Karpas-422 (cell line): ENCODE measurements around the gene ALKBH8. TPM values are rescaled to one million over a fixed set of nuclear protein-coding genes. Genes with fewer than 3 reads are reported as not detected.
"Not testable (repeated sequence)": the region's sequence is repeated elsewhere in the genome, so short reads cannot be mapped to it uniquely, and the experiment has no call there.

Source experiments
- DNase-seq: peaks from one replicate; pipeline ENCODE4 v3.0.0-alpha.2; 2015
- H2AFZ ChIP-seq: fragments of 200-600 bp; sonication (generic); 2 replicates; pipeline ENCODE4 v1.6.1; 2014; ENCODE audit warnings: antibody characterized with exemption, low read length, mixed read lengths
- H3K27ac ChIP-seq: fragments of 200-600 bp; sonication (generic); 2 replicates; pipeline ENCODE4 v1.5.1; 2014; ENCODE audit warnings: mild to moderate bottlenecking, low read length, moderate library complexity
- H3K27me3 ChIP-seq: fragments of 200-600 bp; sonication (generic); 2 replicates; pipeline ENCODE4 v1.6.1; 2014; ENCODE audit warnings: low read length, mixed read lengths
- H3K36me3 ChIP-seq: fragments of 200-600 bp; sonication (generic); 2 replicates; pipeline ENCODE4 v1.6.1; 2014; ENCODE audit warnings: low read length, mixed read lengths; ENCODE audit not compliant: insufficient read depth
- H3K4me1 ChIP-seq: fragments of 200-600 bp; sonication (generic); 2 replicates; pipeline ENCODE4 v1.6.1; 2014; ENCODE audit warnings: mild to moderate bottlenecking, low read length, mixed read lengths
- H3K4me2 ChIP-seq: fragments of 200-600 bp; sonication (generic); 2 replicates; pipeline ENCODE4 v1.6.1; 2014; ENCODE audit warnings: low read length, low read depth, mild to moderate bottlenecking; ENCODE audit not compliant: poor library complexity, severe bottlenecking
- H3K4me3 ChIP-seq: fragments of 200-600 bp; sonication (generic); 2 replicates; pipeline ENCODE4 v1.5.1; 2014; ENCODE audit warnings: mild to moderate bottlenecking, antibody characterized with exemption, low read length, mixed read lengths
- H3K79me2 ChIP-seq: fragments of 200-600 bp; sonication (generic); 2 replicates; pipeline ENCODE4 v1.6.1; 2014; ENCODE audit warnings: mild to moderate bottlenecking, low read length, mixed read lengths
- H3K9ac ChIP-seq: fragments of 200-600 bp; sonication (generic); 2 replicates; pipeline ENCODE4 v1.6.0; 2014; ENCODE audit warnings: low read length
- H3K9me2 ChIP-seq: fragments of 200-600 bp; sonication (generic), shearing (Covaris generic); replicated peaks from 2 replicates; pipeline ENCODE4 v1.6.0; 2014; ENCODE audit warnings: mild to moderate bottlenecking, low read length, moderate library complexity; ENCODE audit not compliant: insufficient read depth
- H3K9me3 ChIP-seq: fragments of 300-700, 200-600 bp; sonication (generic); 2 replicates; pipeline ENCODE4 v1.6.1; 2014; ENCODE audit warnings: low read length, mixed read lengths
- H4K20me1 ChIP-seq: fragments of 200-600 bp; sonication (generic); 2 replicates; pipeline ENCODE4 v1.6.1; 2014; ENCODE audit warnings: mild to moderate bottlenecking, antibody characterized with exemption, low read length, low read depth; ENCODE audit not compliant: insufficient read depth
- total RNA-seq: library from RNA; depleted of rRNA; stranded (reverse); fragments of >200 nt; shearing (Covaris generic); gene quantifications from 2 replicates; pipeline ENCODE4 v1.2.3, GENCODE V29; 2014; ENCODE audit warnings: low replicate concordance

ALKBH8 gene
- total RNA-seq, 1 experiment from 2014 or later, result 21.8 TPM

- Histone ChIP-seq H3K27me3 (no peaks in the 10 kb centered on the region), H3K9ac (no peak overlapping the region), H3K9me3 (peaks cover 3% of the 10 kb centered on the region; the same call in 1 of the 2 replicates), H2AFZ (no peak overlapping the region), H3K27ac (no peak overlapping the region), H3K4me1 (no peaks in the 10 kb centered on the region), H3K4me3 (no peak overlapping the region), H3K4me2 (no peak overlapping the region), H3K79me2 (peaks cover 8% of the 10 kb centered on the region), H4K20me1 (no peaks in the 10 kb centered on the region), H3K9me2 (no peaks in the 10 kb centered on the region), H3K36me3 (peaks cover 29% of the 10 kb centered on the region)
- no peak for DNase-seq
Observed at GRCh38 chr11:107508858-107509244, 56.7 kb downstream of the ALKBH8 start.

- Histone ChIP-seq H3K4me1 (no peaks in the 10 kb centered on the region), H3K27me3 (no peaks in the 10 kb centered on the region), H4K20me1 (no peaks in the 10 kb centered on the region), H2AFZ (no peak overlapping the region), H3K9me3 (no peaks in the 10 kb centered on the region), H3K36me3 (peaks cover 30% of the 10 kb centered on the region), H3K9ac (no peak overlapping the region), H3K4me3 (no peak overlapping the region), H3K4me2 (no peak overlapping the region), H3K79me2 (peaks cover 3% of the 10 kb centered on the region), H3K9me2 (no peaks in the 10 kb centered on the region), H3K27ac (no peak overlapping the region)
- no peak for DNase-seq
Observed at GRCh38 chr11:107508201-107508857, 57.2 kb downstream of the ALKBH8 start.

- H3K27ac ChIP-seq, result no peak overlapping the region
- no peaks in the 10 kb centered on the region for H4K20me1 ChIP-seq
- no peak overlapping the region for H2AFZ ChIP-seq
- peaks cover 15% of the 10 kb centered on the region for H3K9me3 ChIP-seq
- no peaks in the 10 kb centered on the region for H3K27me3 ChIP-seq
- no peaks in the 10 kb centered on the region for H3K4me1 ChIP-seq
- no peak overlapping the region for H3K9ac ChIP-seq
- peaks cover 56% of the 10 kb centered on the region for H3K36me3 ChIP-seq
- no peak for DNase-seq
- H3K4me2 ChIP-seq, result no peak overlapping the region
- H3K9me2 ChIP-seq, result no peaks in the 10 kb centered on the region
- no peak overlapping the region for H3K4me3 ChIP-seq
- H3K79me2 ChIP-seq, result no peaks in the 10 kb centered on the region
Observed at GRCh38 chr11:107505647-107506225, 59.8 kb downstream of the ALKBH8 start.

- Histone ChIP-seq H3K27me3 (no peaks in the 10 kb centered on the region), H3K36me3 (peaks cover 58% of the 10 kb centered on the region), H3K4me2 (no peak overlapping the region), H3K4me1 (no peaks in the 10 kb centered on the region), H3K4me3 (no peak overlapping the region), H4K20me1 (no peaks in the 10 kb centered on the region), H2AFZ (no peak overlapping the region), H3K79me2 (no peaks in the 10 kb centered on the region), H3K9me3 (peaks cover 15% of the 10 kb centered on the region), H3K9ac (no peak overlapping the region), H3K9me2 (no peaks in the 10 kb centered on the region), H3K27ac (no peak overlapping the region)
- DNase-seq, result no peak
Observed at GRCh38 chr11:107504981-107505380, 60.6 kb downstream of the ALKBH8 start.

- Histone ChIP-seq H3K27ac (no peak overlapping the region), H3K9ac (no peak overlapping the region), H3K9me3 (peaks cover 15% of the 10 kb centered on the region), H3K4me1 (no peaks in the 10 kb centered on the region), H3K9me2 (no peaks in the 10 kb centered on the region), H3K4me3 (no peak overlapping the region), H4K20me1 (no peaks in the 10 kb centered on the region), H3K27me3 (no peaks in the 10 kb centered on the region), H3K4me2 (no peak overlapping the region), H3K79me2 (no peaks in the 10 kb centered on the region), H3K36me3 (peaks cover 47% of the 10 kb centered on the region), H2AFZ (no peak overlapping the region)
- no peak for DNase-seq
Observed at GRCh38 chr11:107501713-107502112, 63.8 kb downstream of the ALKBH8 start.

- peaks cover 19% of the 10 kb centered on the region for H3K36me3 ChIP-seq
- not testable (repeated sequence) for H2AFZ ChIP-seq, H3K79me2 ChIP-seq, DNase-seq, H3K4me3 ChIP-seq, H3K4me1 ChIP-seq, H3K9me2 ChIP-seq, H3K27me3 ChIP-seq, H3K9me3 ChIP-seq, H3K9ac ChIP-seq, H4K20me1 ChIP-seq, H3K4me2 ChIP-seq, H3K27ac ChIP-seq
Observed at GRCh38 chr11:107497371-107497770, 68.2 kb downstream of the ALKBH8 start.

GRCh38 chr11:107496011-107496410 is 69.5 kb downstream of the ALKBH8 start:
- Histone ChIP-seq H3K27me3 (no peaks in the 10 kb centered on the region), H3K4me3 (no peak overlapping the region), H3K79me2 (no peaks in the 10 kb centered on the region), H4K20me1 (no peaks in the 10 kb centered on the region), H3K36me3 (peaks cover 5% of the 10 kb centered on the region; the same call in 1 of the 2 replicates), H3K27ac (no peak overlapping the region), H3K9me2 (no peaks in the 10 kb centered on the region), H3K4me2 (no peak overlapping the region), H3K4me1 (no peaks in the 10 kb centered on the region), H2AFZ (no peak overlapping the region), H3K9me3 (no peaks in the 10 kb centered on the region), H3K9ac (no peak overlapping the region)
- DNase-seq, result no peak

GRCh38 chr11:107494055-107494454 is 71.5 kb downstream of the ALKBH8 start:
- Histone ChIP-seq H3K79me2 (no peaks in the 10 kb centered on the region), H3K4me3 (no peak overlapping the region), H3K9me3 (no peaks in the 10 kb centered on the region), H3K27me3 (no peaks in the 10 kb centered on the region), H4K20me1 (no peaks in the 10 kb centered on the region), H3K9me2 (no peaks in the 10 kb centered on the region), H3K9ac (no peak overlapping the region), H3K4me1 (no peaks in the 10 kb centered on the region), H3K27ac (no peak overlapping the region), H2AFZ (no peak overlapping the region), H3K36me3 (no peaks in the 10 kb centered on the region), H3K4me2 (no peak overlapping the region)
- DNase-seq, result no peak
